Fibroblast of lung (primary cell): ENCODE measurements around the gene NSUN2.

Experiments used
- CTCF ChIP-seq, 2 donors: IDR thresholded peaks in 1 of 2; conservative IDR thresholded peaks in 1 of 2; 1 replicate in 1 of 2; 2 replicates in 1 of 2; pipeline ENCODE4 v1.5.1; 2011 to 2012; ENCODE audit warnings: low read length in 2 of 2, control low read depth in 1 of 2, inconsistent platforms in 1 of 2, low read depth in 1 of 2, mild to moderate bottlenecking in 1 of 2
- EZH2 ChIP-seq: IDR thresholded peaks from 2 replicates; pipeline ENCODE4 v1.5.1; 2012; ENCODE audit warnings: low read length, control low read depth, mild to moderate bottlenecking; ENCODE audit errors: missing control alignments

GRCh38 chr5:6584727-6585126, 48.1 kb downstream of the NSUN2 start:
- TF ChIP-seq EZH2 (no peak), CTCF (conservative IDR thresholded peaks at IDR 0.05 in 1 of 2, IDR thresholded peaks at IDR 0.05 in 1 of 2; ENCODE audit: low read depth in 1 of 2, low read length in 2 of 2) (no peak)
